ENCODE results near the gene CEP83. TPM values are rescaled to one million over a fixed set of nuclear protein-coding genes. Genes with fewer than 3 reads are reported as not detected.
"Not testable (repeated sequence)": the region's sequence is repeated elsewhere in the genome, so short reads cannot be mapped to it uniquely, and the experiment has no call there.

CEP83 gene
- total RNA-seq, 6 donors from 2014 or later = 9.7 to 40.9 (median 16.2) TPM

DNA sequence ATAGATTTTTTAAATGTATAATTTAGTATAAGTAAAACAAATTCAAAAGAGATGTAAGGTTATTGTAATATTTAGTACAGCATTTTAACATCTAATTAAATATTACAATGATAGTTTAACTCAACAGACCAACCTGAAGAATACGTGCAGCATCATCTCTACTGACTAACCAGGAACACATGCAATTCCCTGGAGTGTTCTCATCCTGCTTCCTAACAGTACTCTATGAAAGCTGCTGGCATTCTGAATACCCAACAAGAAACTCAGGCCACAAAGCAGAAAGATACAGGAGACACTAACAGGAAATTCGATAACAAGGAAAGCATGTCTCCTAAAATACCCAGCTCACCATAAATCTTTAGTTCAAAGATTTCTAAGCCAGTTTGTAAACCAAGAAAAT, 58.3 kb downstream of the CEP83 start:
- TF ChIP-seq EP300 (IDR thresholded peaks at IDR 0.05) = no peak
- no peak for TF ChIP-seq POLR2A (IDR thresholded peaks at IDR 0.05)
- no peak for TF ChIP-seq POLR2AphosphoS5 (IDR thresholded peaks at IDR 0.05)
- no peak for TF ChIP-seq CTCF (IDR thresholded peaks at IDR 0.05)
- DNase-seq = no peak
- no peaks in the 10 kb centered on the region for H3K36me3 ChIP-seq
- H3K9me3 ChIP-seq = peaks cover 0 to 12% (median 8%) of the 10 kb centered on the region in 4 donors
- no peak overlapping the region for H3K4me3 ChIP-seq
- 97 to 98% methylated on average over 2 of the region's 2 CpGs for whole genome bisulfite sequencing, 2 donors
- no peaks in the 10 kb centered on the region for H3K27me3 ChIP-seq
- no peaks in the 10 kb centered on the region for H3K4me1 ChIP-seq
- no peak overlapping the region for H3K27ac ChIP-seq
- ATAC-seq (ENCODE audit: low FRiP score in 2 of 2) = no peak

DNA sequence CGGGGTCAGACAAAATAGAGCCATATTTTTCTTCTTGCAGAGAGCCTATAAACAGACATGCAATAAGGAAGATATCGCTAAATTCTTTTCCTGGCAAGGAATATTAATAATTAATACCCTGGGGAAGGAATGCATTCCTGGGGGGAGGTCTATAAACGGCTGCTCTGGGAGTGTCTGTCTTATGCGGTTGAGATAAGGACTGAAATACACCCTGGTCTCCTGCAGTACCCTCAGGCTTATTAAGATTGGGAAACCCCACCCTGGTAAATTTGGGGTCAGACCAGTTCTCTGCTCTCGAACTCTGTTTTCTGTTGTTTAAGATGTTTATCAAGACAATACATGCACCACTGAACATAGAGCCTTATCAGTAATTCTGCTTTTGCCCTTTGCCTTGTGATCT, 61.0 kb downstream of the CEP83 start:
- not testable (repeated sequence) for H3K27me3 ChIP-seq; DNase-seq; H3K36me3 ChIP-seq; ATAC-seq (ENCODE audit: low FRiP score in 2 of 2); H3K4me1 ChIP-seq; H3K4me3 ChIP-seq; H3K27ac ChIP-seq
- 83 to 95% methylated on average over 5 of the region's 5 CpGs for WGBS, 2 donors
- peaks cover 0 to 12% (median 8%) of the 10 kb centered on the region in 4 donors for H3K9me3 ChIP-seq

GRCh38 chr12:94397401-94397800, 62.3 kb downstream of the CEP83 start:
- TF ChIP-seq POLR2A (IDR thresholded peaks at IDR 0.05) = no peak
- no peak for TF ChIP-seq CTCF (IDR thresholded peaks at IDR 0.05)
- TF ChIP-seq EP300 (IDR thresholded peaks at IDR 0.05) = no peak
- no peak for TF ChIP-seq POLR2AphosphoS5 (IDR thresholded peaks at IDR 0.05)
- H3K4me1 ChIP-seq = no peaks in the 10 kb centered on the region
- H3K36me3 ChIP-seq = no peaks in the 10 kb centered on the region
- H3K27me3 ChIP-seq = no peaks in the 10 kb centered on the region
- WGBS, 2 donors = 93 to 96% methylated on average over 4 of the region's 4 CpGs
- no peak for DNase-seq
- peaks cover 0 to 12% (median 8%) of the 10 kb centered on the region in 4 donors for H3K9me3 ChIP-seq
- H3K27ac ChIP-seq = no peak overlapping the region
- no peak for ATAC-seq (ENCODE audit: low FRiP score in 2 of 2)
- H3K4me3 ChIP-seq = no peak overlapping the region

- DNase-seq; H3K4me1 ChIP-seq; ATAC-seq (ENCODE audit: low FRiP score in 2 of 2); H3K4me3 ChIP-seq; H3K36me3 ChIP-seq; H3K27me3 ChIP-seq; H3K27ac ChIP-seq: not testable (repeated sequence)
- H3K9me3 ChIP-seq = peaks cover 0 to 12% (median 8%) of the 10 kb centered on the region in 4 donors
- 94 to 95% methylated on average over 4 of the region's 4 CpGs for WGBS, 2 donors
These were observed 63.7 kb downstream of the CEP83 start for GRCh38 chr12:94396014-94396413.

DNA sequence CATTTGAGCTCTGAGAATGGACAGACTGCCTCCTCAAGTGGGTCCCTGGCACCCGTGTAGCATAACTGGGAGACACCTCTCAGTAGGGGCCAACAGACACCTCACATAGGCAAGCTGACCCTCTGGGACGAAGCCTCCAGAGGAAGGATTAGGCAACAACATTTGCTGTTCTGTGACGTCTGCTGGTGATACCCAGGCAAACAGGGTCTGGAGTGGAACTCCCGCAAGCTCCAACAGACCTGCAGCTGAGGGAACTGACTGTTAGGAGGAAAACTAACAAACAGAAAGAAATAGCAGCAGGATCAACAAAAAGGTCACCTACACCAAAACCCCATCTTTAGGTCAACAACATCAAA, 69.6 kb downstream of the CEP83 start:
- Histone ChIP-seq H3K4me1 (no peaks in the 10 kb centered on the region), H3K36me3 (peaks cover 0 to 4% (median under 1%) of the 10 kb centered on the region in 4 donors), H3K4me3 (no peak overlapping the region), H3K27me3 (no peaks in the 10 kb centered on the region), H3K9me3 (no peaks in the 10 kb centered on the region), H3K27ac (no peak overlapping the region)
- TF ChIP-seq POLR2A (IDR thresholded peaks at IDR 0.05) = no peak
- TF ChIP-seq CTCF (IDR thresholded peaks at IDR 0.05) = no peak
- TF ChIP-seq EP300 (IDR thresholded peaks at IDR 0.05) = no peak
- TF ChIP-seq POLR2AphosphoS5 (IDR thresholded peaks at IDR 0.05) = no peak
- DNase-seq (no peak), ATAC-seq (ENCODE audit: low FRiP score in 2 of 2) (no peak)
- 85% methylated on average over 4 of the region's 4 CpGs for WGBS, 2 donors

DNA sequence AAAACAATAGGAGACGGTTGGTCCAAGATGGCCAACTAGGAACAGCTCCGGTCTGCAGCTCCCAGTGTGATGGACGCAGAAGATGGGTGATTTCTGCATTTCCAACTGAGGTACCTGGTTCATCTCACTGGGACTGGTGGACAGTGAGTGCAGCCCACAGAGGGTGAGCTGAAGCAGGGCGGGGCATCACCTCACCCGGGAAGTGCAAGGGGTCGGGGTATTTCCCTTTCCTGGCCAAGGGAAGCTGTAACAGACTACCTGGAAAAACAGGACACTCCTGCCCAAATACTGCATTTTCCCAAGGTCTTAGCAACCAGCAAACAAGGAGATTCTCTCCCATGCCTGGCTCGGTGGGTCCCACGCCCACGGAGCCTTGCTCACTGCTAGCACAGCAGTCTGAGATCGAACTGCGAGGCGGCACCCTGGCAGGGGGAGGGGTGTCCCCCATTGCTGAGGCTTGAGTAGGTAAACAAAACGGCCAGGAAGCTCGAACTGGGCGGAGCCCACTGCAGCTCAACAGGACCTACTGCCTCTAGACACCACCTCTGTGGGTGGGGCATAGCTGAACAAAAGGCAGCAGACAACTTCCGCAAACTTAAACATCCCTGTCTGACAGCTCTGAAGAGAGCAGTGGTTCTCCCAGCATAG, 70.1 kb downstream of the CEP83 start:
- WGBS, 2 donors = 80 to 90% methylated on average over 7 to 16 of the region's 16 CpGs
- H3K27me3 ChIP-seq; H3K27ac ChIP-seq; H3K36me3 ChIP-seq; H3K4me1 ChIP-seq; H3K9me3 ChIP-seq; H3K4me3 ChIP-seq; ATAC-seq (ENCODE audit: low FRiP score in 2 of 2): not testable (repeated sequence)
- peak in 1 of 2 donors; percentile 54 for DNase-seq
